ENCODE results near the gene SLC2A9. TPM values are rescaled to one million over a fixed set of nuclear protein-coding genes. Genes with fewer than 3 reads are reported as not detected.
"Not testable (repeated sequence)": the region's sequence is repeated elsewhere in the genome, so short reads cannot be mapped to it uniquely, and the experiment has no call there.

The SLC2A9 gene
- total RNA-seq, 1 donor from 2014 or later: 1.2 TPM

DNA sequence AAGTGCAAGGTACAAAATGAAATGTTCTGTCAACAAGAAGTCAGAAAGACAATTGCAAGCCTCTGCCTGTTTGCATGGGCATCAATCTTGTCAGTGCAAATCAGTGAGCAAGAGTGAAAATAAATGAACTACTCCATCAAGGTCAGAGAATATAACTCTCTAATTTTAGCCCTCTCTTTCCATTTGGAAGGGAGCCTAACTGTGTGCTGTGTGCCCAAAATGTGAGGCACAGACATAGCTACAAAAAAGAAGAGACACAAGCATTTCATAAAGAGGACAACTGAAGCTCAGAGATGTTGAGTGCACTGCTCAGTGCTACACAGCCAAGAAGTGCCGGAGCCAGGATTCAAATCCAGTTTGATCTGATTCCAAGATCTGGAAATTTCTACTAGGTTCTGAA lies 114.3 kb downstream of the SLC2A9 start:
- TF ChIP-seq, protein P1, sequence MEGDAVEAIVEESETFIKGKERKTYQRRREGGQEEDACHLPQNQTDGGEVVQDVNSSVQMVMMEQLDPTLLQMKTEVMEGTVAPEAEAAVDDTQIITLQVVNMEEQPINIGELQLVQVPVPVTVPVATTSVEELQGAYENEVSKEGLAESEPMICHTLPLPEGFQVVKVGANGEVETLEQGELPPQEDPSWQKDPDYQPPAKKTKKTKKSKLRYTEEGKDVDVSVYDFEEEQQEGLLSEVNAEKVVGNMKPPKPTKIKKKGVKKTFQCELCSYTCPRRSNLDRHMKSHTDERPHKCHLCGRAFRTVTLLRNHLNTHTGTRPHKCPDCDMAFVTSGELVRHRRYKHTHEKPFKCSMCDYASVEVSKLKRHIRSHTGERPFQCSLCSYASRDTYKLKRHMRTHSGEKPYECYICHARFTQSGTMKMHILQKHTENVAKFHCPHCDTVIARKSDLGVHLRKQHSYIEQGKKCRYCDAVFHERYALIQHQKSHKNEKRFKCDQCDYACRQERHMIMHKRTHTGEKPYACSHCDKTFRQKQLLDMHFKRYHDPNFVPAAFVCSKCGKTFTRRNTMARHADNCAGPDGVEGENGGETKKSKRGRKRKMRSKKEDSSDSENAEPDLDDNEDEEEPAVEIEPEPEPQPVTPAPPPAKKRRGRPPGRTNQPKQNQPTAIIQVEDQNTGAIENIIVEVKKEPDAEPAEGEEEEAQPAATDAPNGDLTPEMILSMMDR (IDR thresholded peaks at IDR 0.05): no peak
- POLR2A ChIA-PET: no interaction called here
- ATAC-seq (ENCODE audit: low read depth) (no peak), DNase-seq (no peak)
- Mint-ChIP-seq H3K27me3 (peaks cover 3% of the 10 kb centered on the region), H3K9me3 (peaks cover 4% of the 10 kb centered on the region), H3K4me3 (no peak overlapping the region), H3K4me1 (no peaks in the 10 kb centered on the region), H3K36me3 (ENCODE audit: low read depth) (no peaks in the 10 kb centered on the region), H3K27ac (no peak overlapping the region)
- intact Hi-C loops (cut with micrococcal nuclease): no loop called here
- CTCF ChIA-PET: no interaction called here

DNA sequence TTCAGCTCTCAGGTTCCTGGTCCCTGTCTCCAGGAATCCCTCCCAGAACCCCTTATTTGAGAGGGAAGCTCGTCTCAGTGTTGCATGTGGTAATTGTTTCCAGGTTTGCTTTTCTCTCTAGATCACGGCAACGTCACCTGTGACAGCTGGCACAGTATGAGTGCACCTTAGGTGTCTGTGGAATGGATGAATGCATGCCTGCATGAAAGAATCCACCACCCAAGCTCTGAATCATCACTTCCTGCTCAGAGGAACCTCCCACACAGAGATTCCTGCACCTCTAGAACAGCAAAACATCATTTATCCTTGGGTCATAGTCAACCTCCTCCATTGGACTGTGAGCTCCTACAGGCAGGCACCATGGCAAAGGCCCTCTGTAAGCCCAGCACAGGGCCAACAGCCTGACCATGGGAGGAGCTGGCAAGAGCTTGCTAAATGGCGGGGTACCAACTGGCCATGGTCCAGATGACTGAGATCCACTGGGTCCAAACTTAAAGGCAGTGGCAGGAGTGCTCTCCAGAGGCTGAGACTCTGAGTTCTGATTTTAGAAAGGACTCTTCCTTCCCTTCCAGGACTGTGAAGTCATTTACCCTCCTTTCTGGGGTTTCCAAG lies 116.2 kb downstream of the SLC2A9 start:
- intact Hi-C loops (cut with micrococcal nuclease): no loop called here
- TF ChIP-seq, protein P1 (IDR thresholded peaks at IDR 0.05): no peak
- Mint-ChIP-seq H3K4me3 (no peak overlapping the region), H3K9me3 (peaks cover 4% of the 10 kb centered on the region), H3K27me3 (peaks cover 3% of the 10 kb centered on the region), H3K27ac (no peak overlapping the region), H3K4me1 (no peaks in the 10 kb centered on the region), H3K36me3 (ENCODE audit: low read depth) (no peaks in the 10 kb centered on the region)
- ChIA-PET POLR2A (no interaction called here), CTCF (no interaction called here)
- ATAC-seq (ENCODE audit: low read depth): no peak
- DNase-seq: no peak

DNA sequence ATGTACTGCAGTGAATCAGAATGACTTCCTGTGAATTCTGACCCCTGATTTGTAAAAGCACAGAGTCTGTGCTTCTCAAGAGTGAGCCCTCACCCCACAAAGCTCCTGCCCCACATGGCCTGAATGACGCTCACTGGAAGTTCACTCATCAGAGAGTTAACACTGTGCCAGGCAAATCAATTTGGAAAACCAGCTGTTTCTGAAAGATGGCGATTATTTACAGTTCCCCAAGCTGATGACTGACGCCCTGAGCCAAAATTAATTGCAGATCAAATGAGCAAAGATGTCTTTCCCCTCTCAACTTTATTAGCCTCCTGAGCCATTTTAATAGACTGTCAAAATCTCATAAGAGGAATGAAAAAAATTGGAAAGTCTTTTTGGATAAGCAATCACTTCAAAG lies 118.0 kb downstream of the SLC2A9 start:
- H3K9me3 Mint-ChIP-seq: no peaks in the 10 kb centered on the region
- ATAC-seq (ENCODE audit: low read depth) (no peak), DNase-seq (no peak)
- H3K36me3 Mint-ChIP-seq (ENCODE audit: low read depth): no peaks in the 10 kb centered on the region
- POLR2A ChIA-PET: no interaction called here
- TF ChIP-seq, protein P1 (IDR thresholded peaks at IDR 0.05): no peak
- H3K27me3 Mint-ChIP-seq: peaks cover 3% of the 10 kb centered on the region
- no peaks in the 10 kb centered on the region for H3K4me1 Mint-ChIP-seq
- H3K4me3 Mint-ChIP-seq: no peak overlapping the region
- intact Hi-C loops (cut with micrococcal nuclease): no loop called here
- CTCF ChIA-PET: no interaction called here
- H3K27ac Mint-ChIP-seq: no peak overlapping the region

DNA sequence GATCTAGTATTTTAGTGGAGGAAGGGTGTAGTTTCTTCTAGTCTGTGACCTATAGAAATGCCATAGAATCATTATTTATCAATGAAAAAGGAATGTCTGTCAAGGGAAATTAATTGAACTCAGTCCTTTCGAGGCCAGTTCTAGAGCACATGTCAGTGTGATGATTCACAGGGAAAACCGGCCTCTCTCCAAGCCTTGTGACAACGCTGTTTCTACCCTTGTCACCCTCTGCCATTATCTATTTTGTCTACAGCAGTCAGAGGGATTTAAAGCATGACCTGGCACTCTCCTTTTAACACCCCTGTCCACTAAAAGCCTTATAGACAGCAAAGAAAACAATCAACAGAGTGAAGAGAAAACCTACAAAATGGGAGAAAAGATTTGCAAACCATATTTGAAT lies 120.0 kb downstream of the SLC2A9 start:
- CTCF ChIA-PET: no interaction called here
- H3K36me3 Mint-ChIP-seq (ENCODE audit: low read depth): no peaks in the 10 kb centered on the region
- POLR2A ChIA-PET: no interaction called here
- TF ChIP-seq, protein P1 (IDR thresholded peaks at IDR 0.05): no peak
- ATAC-seq (ENCODE audit: low read depth): no peak
- no peak for DNase-seq
- intact Hi-C loops (cut with micrococcal nuclease): no loop called here
- peaks cover 3% of the 10 kb centered on the region for H3K27me3 Mint-ChIP-seq
- H3K27ac Mint-ChIP-seq: no peak overlapping the region
- H3K9me3 Mint-ChIP-seq: no peaks in the 10 kb centered on the region
- H3K4me3 Mint-ChIP-seq: no peak overlapping the region
- no peaks in the 10 kb centered on the region for H3K4me1 Mint-ChIP-seq

DNA sequence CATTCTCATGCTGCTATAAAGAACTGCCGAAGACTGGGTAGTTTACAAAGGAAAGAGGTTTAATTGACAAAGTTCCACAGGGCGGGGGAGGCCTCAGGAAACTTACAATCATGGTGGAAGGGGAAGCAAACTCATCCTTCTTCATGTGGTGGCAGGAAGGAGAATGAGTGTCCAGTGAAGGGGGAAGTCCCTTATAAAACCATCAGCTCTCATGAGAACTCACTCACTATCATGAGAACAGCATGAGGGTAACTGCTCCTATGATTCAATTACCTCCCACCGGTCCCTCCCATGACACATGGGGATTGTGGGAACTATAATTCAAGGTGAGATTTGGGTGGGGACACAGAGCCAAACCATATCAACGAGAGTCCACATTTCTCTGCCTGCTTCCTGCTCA lies 120.7 kb downstream of the SLC2A9 start:
- intact Hi-C loops (cut with micrococcal nuclease); DNase-seq; H3K4me3 Mint-ChIP-seq; H3K36me3 Mint-ChIP-seq (ENCODE audit: low read depth); H3K4me1 Mint-ChIP-seq; CTCF ChIA-PET; H3K27me3 Mint-ChIP-seq; POLR2A ChIA-PET; H3K9me3 Mint-ChIP-seq; H3K27ac Mint-ChIP-seq; ATAC-seq (ENCODE audit: low read depth): not testable (repeated sequence)
